Endothelial cell (in vitro differentiated cells): Measurements from ENCODE around the gene MAN2B2. TPM values are rescaled to one million over a fixed set of nuclear protein-coding genes. Genes with fewer than 3 reads are reported as not detected.

Experiments
- DNase-seq: peaks from one replicate; pipeline ENCODE4 v3.0.0; 2021; ENCODE audit warnings: low spot score
- H3K27ac Mint-ChIP-seq: one replicate; pipeline ENCODE4 v1.8.0; 2021; ENCODE audit warnings: mixed read lengths, inconsistent platforms; ENCODE audit not compliant: unreplicated experiment
- H3K27me3 Mint-ChIP-seq: one replicate; pipeline ENCODE4 v1.8.0; 2021; ENCODE audit warnings: mild to moderate bottlenecking, moderate library complexity, mixed read lengths, inconsistent platforms; ENCODE audit not compliant: unreplicated experiment
- H3K36me3 Mint-ChIP-seq: one replicate; pipeline ENCODE4 v1.8.0; 2021; ENCODE audit warnings: mild to moderate bottlenecking, low read depth, mixed read lengths, inconsistent platforms; ENCODE audit not compliant: unreplicated experiment
- H3K4me1 Mint-ChIP-seq: one replicate; pipeline ENCODE4 v1.8.0; 2021; ENCODE audit warnings: mild to moderate bottlenecking, mixed read lengths, inconsistent platforms; ENCODE audit not compliant: unreplicated experiment
- H3K4me3 Mint-ChIP-seq: one replicate; pipeline ENCODE4 v1.8.0; 2021; ENCODE audit warnings: mild to moderate bottlenecking, mixed read lengths, inconsistent platforms; ENCODE audit not compliant: unreplicated experiment
- H3K9me3 Mint-ChIP-seq: one replicate; pipeline ENCODE4 v1.8.0; 2021; ENCODE audit warnings: mixed read lengths, inconsistent platforms; ENCODE audit not compliant: unreplicated experiment
- CTCF ChIP-seq: fragments of 200-600 bp; sonication (generic); IDR thresholded peaks from one replicate; pipeline ENCODE4 v1.5.0; 2021; ENCODE audit warnings: antibody characterized with exemption; ENCODE audit not compliant: unreplicated experiment
- total RNA-seq: library from RNA; stranded (reverse); fragmentation: NEBNext Ultra II Directional; extraction: Animal tissue kit (Norgen Biotek cat#: 25700); gene quantifications from one replicate; pipeline ENCODE4 v1.2.1, GENCODE V29; 2021; ENCODE audit not compliant: unreplicated experiment

The MAN2B2 gene
- total RNA-seq, 1 donor from 2014 or later: 12.5 TPM

- H3K9me3 Mint-ChIP-seq: no peaks in the 10 kb centered on the region
Observed at GRCh38 chr4:6556263-6556662, 18.7 kb upstream of the MAN2B2 start.

GRCh38 chr4:6557185-6557584, 17.8 kb upstream of the MAN2B2 start:
- no peak for DNase-seq
- H3K4me3 Mint-ChIP-seq: no peak overlapping the region
- peaks cover 19% of the 10 kb centered on the region for H3K27me3 Mint-ChIP-seq
- no peak for TF ChIP-seq CTCF
- no peak overlapping the region for H3K27ac Mint-ChIP-seq
- no peaks in the 10 kb centered on the region for H3K4me1 Mint-ChIP-seq
- H3K9me3 Mint-ChIP-seq: no peaks in the 10 kb centered on the region
- H3K36me3 Mint-ChIP-seq: peaks cover 4% of the 10 kb centered on the region

More at GRCh38 chr4:6556263-6556662, 18.7 kb upstream of the MAN2B2 start:
- Mint-ChIP-seq H3K36me3 (no peaks in the 10 kb centered on the region), H3K27me3 (peaks cover 11% of the 10 kb centered on the region), H3K27ac (no peak overlapping the region), H3K4me1 (no peaks in the 10 kb centered on the region), H3K4me3 (no peak overlapping the region)
- DNase-seq: no peak
- TF ChIP-seq CTCF: no peak

GRCh38 chr4:6557856-6558255, 17.1 kb upstream of the MAN2B2 start:
- no peak overlapping the region for H3K4me3 Mint-ChIP-seq
- H3K4me1 Mint-ChIP-seq: no peaks in the 10 kb centered on the region
- no peaks in the 10 kb centered on the region for H3K9me3 Mint-ChIP-seq
- H3K36me3 Mint-ChIP-seq: peaks cover 4% of the 10 kb centered on the region
- peaks cover 20% of the 10 kb centered on the region for H3K27me3 Mint-ChIP-seq
- no peak overlapping the region for H3K27ac Mint-ChIP-seq
- DNase-seq: no peak
- no peak for TF ChIP-seq CTCF

- DNase-seq: no peak
- no peaks in the 10 kb centered on the region for H3K4me1 Mint-ChIP-seq
Observed at GRCh38 chr4:6560416-6561172, 14.4 kb upstream of the MAN2B2 start.

More at GRCh38 chr4:6560416-6561172, 14.4 kb upstream of the MAN2B2 start:
- Mint-ChIP-seq H3K4me3 (no peak overlapping the region), H3K36me3 (peaks cover 4% of the 10 kb centered on the region), H3K27me3 (peaks cover 29% of the 10 kb centered on the region), H3K9me3 (no peaks in the 10 kb centered on the region), H3K27ac (no peak overlapping the region)
- TF ChIP-seq CTCF: no peak
